ENCODE data around the gene ATIC.
A peak's percentile ranks its signal among the peaks of the same experiment; 100 is the strongest.

The ATIC gene

DNA sequence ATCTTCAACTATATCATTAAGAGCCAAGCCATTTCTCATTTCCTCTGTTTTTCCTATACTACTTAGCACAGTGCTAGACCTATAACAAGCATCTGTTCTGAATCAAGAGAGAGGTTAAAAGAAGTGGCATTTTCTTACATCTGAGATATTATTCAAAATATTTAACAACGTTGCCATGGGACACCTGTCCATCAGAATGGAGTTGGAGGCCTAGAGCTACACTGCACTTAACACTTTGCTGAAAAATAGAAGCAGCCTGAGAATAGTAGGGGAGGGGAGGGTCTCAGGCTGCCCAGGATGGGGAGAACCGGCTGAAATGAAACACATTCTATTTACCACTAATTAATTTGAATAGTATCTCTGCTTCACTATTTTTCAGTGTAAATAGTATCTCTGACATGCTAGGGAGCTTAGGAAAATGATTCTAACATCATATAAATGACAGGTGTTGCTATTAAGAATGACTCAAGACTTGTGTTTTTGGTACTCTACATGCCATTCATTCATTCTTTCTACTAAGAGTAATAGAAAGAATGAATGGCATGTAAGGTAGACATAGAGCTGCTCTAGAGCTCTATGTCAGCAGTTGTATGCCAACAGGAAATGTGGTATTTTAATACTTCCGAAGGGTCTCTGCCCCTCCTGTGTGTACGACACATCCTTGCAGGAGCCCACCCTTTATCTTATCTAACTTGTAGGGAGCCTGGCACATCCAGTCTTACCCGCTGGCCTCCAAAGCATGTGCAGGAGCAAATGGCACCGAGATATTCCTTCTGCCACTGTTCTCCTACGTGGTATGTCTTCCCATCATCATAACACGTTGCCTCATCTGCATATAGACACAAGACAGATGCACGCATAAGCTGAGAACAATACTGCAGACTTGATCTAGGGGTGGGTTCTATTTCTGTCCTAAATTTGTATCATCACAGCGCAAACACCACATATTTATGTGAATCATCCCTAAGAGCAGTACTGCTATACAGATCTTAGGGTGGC is 52.6 kb downstream of the ATIC start:
- H3K9me2 ChIP-seq (replicated peaks; ENCODE audit: low read depth, low read length): no peaks in the 10 kb centered on the region
- H3K9me3 ChIP-seq (ENCODE audit: insufficient read depth, low read depth, low read length): no peaks in the 10 kb centered on the region
- peak overlapping the region; percentile 3 for H3K4me2 ChIP-seq (ENCODE audit: low read depth, low read length, poor library complexity, severe bottlenecking)
- no peak for TF ChIP-seq CTCF (conservative IDR thresholded peaks at IDR 0.05; ENCODE audit: low read length)
- no peak for TF ChIP-seq EZH2phosphoT487 (IDR thresholded peaks at IDR 0.05; ENCODE audit: borderline replicate concordance)
- no peak overlapping the region for H3K4me3 ChIP-seq (ENCODE audit: low read length, poor library complexity, severe bottlenecking)
- H3F3A ChIP-seq (ENCODE audit: low read depth): no peaks in the 10 kb centered on the region
- no peaks in the 10 kb centered on the region for H3K79me2 ChIP-seq (ENCODE audit: insufficient read depth, low read length)
- no peaks in the 10 kb centered on the region for H3K27me3 ChIP-seq (ENCODE audit: insufficient read depth, low read length, poor library complexity, severe bottlenecking)
- no peaks in the 10 kb centered on the region for H3K4me1 ChIP-seq (ENCODE audit: insufficient read depth, low read length, poor library complexity, severe bottlenecking)
- no peak overlapping the region for H3K9ac ChIP-seq (ENCODE audit: low read depth, low read length, poor library complexity, severe bottlenecking)
- H3K36me3 ChIP-seq (ENCODE audit: insufficient read depth, low read length): no peaks in the 10 kb centered on the region
- H2AFZ ChIP-seq (ENCODE audit: low read length): no peak overlapping the region
- no peaks in the 10 kb centered on the region for H4K20me1 ChIP-seq (ENCODE audit: insufficient read depth, low read length, poor library complexity, severe bottlenecking)

GRCh38 chr2:215365184-215365658 is 53.4 kb downstream of the ATIC start:
- TF ChIP-seq EZH2phosphoT487 (IDR thresholded peaks at IDR 0.05; ENCODE audit: borderline replicate concordance) (no peak), CTCF (conservative IDR thresholded peaks at IDR 0.05; ENCODE audit: low read length) (no peak)
- no peaks in the 10 kb centered on the region for H4K20me1 ChIP-seq (ENCODE audit: insufficient read depth, low read length, poor library complexity, severe bottlenecking)
- no peaks in the 10 kb centered on the region for H3K79me2 ChIP-seq (ENCODE audit: insufficient read depth, low read length)
- no peaks in the 10 kb centered on the region for H3K9me2 ChIP-seq (replicated peaks; ENCODE audit: low read depth, low read length)
- H3K4me3 ChIP-seq (ENCODE audit: low read length, poor library complexity, severe bottlenecking): no peak overlapping the region
- H3K9ac ChIP-seq (ENCODE audit: low read depth, low read length, poor library complexity, severe bottlenecking): no peak overlapping the region
- no peak overlapping the region for H2AFZ ChIP-seq (ENCODE audit: low read length)
- no peaks in the 10 kb centered on the region for H3K27me3 ChIP-seq (ENCODE audit: insufficient read depth, low read length, poor library complexity, severe bottlenecking)
- H3F3A ChIP-seq (ENCODE audit: low read depth): no peaks in the 10 kb centered on the region
- no peaks in the 10 kb centered on the region for H3K9me3 ChIP-seq (ENCODE audit: insufficient read depth, low read depth, low read length)
- no peaks in the 10 kb centered on the region for H3K36me3 ChIP-seq (ENCODE audit: insufficient read depth, low read length)
- no peak overlapping the region for H3K4me2 ChIP-seq (ENCODE audit: low read depth, low read length, poor library complexity, severe bottlenecking)
- no peaks in the 10 kb centered on the region for H3K4me1 ChIP-seq (ENCODE audit: insufficient read depth, low read length, poor library complexity, severe bottlenecking)

- Histone ChIP-seq H3K27me3 (ENCODE audit: insufficient read depth, low read length, poor library complexity, severe bottlenecking) (no peaks in the 10 kb centered on the region), H3K36me3 (ENCODE audit: insufficient read depth, low read length) (no peaks in the 10 kb centered on the region), H2AFZ (ENCODE audit: low read length) (no peak overlapping the region), H3K9ac (ENCODE audit: low read depth, low read length, poor library complexity, severe bottlenecking) (no peak overlapping the region), H3F3A (ENCODE audit: low read depth) (no peaks in the 10 kb centered on the region), H3K4me2 (ENCODE audit: low read depth, low read length, poor library complexity, severe bottlenecking) (no peak overlapping the region), H4K20me1 (ENCODE audit: insufficient read depth, low read length, poor library complexity, severe bottlenecking) (no peaks in the 10 kb centered on the region), H3K4me1 (ENCODE audit: insufficient read depth, low read length, poor library complexity, severe bottlenecking) (no peaks in the 10 kb centered on the region), H3K9me2 (replicated peaks; ENCODE audit: low read depth, low read length) (no peaks in the 10 kb centered on the region), H3K79me2 (ENCODE audit: insufficient read depth, low read length) (no peaks in the 10 kb centered on the region), H3K4me3 (ENCODE audit: low read length, poor library complexity, severe bottlenecking) (no peak overlapping the region), H3K9me3 (ENCODE audit: insufficient read depth, low read depth, low read length) (no peaks in the 10 kb centered on the region)
- TF ChIP-seq CTCF (conservative IDR thresholded peaks at IDR 0.05; ENCODE audit: low read length) (no peak), EZH2phosphoT487 (IDR thresholded peaks at IDR 0.05; ENCODE audit: borderline replicate concordance) (no peak)
Measured at GRCh38 chr2:215366440-215367032, 54.7 kb downstream of the ATIC start.
